KBM-7 (cell line): ENCODE results near the gene RCC1.
"Not testable (repeated sequence)": the region's sequence is repeated elsewhere in the genome, so short reads cannot be mapped to it uniquely, and the experiment has no call there.

ENCODE experiments used
- DNase-seq: peaks from one replicate; pipeline ENCODE4 v3.0.0-alpha.2; 2015
- in situ Hi-C: fragments of 300-500 bp; cut with MboI; formaldehyde crosslinking; loops from 2 replicates; pipeline ENCODE4 v1.14.3; 2020; ENCODE audit warnings: low sequenced_read_pairs, low pct_unique_long_range_greater_than_20kb, mixed read lengths

RCC1 gene

DNA sequence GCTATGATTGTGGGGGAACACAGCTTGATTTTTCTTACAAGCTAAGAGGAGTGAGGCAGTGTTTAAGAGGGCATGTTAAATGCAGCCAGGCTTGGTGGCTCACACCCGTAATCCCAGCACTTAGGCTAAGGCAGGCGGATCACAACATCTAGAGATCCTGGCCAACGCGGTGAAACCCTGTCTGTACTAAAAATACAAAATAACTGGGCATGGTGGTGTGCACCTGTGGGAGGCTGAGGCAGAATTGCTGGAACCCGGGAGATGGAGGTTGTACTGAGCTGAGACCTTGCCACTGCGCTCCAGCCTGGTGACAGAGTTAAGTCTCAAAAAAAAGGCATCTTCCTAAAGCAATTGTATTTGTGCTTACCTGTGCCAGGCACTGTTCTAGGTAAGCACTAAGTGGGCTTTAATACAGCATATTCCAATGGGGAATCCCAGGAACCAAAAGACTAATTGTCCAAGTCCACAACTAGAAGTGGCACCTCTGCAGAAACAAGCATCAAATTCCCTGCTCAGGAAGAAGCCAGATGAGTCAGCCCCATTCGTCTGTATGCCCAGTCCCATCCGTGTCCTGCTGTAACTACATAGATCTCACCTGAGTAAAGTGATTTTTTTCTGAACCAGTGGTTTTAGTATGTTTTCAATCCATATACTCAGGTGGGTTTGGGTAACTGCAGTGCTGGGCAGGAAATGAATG lies 4.6 kb downstream of the RCC1 start:
- DNase-seq = no peak
- in situ Hi-C loops = no loop called here

- DNase-seq = peak; percentile 78
- in situ Hi-C loops = no loop called here
These were observed 5.2 kb downstream of the RCC1 start for GRCh38 chr1:28510970-28511440.

DNA sequence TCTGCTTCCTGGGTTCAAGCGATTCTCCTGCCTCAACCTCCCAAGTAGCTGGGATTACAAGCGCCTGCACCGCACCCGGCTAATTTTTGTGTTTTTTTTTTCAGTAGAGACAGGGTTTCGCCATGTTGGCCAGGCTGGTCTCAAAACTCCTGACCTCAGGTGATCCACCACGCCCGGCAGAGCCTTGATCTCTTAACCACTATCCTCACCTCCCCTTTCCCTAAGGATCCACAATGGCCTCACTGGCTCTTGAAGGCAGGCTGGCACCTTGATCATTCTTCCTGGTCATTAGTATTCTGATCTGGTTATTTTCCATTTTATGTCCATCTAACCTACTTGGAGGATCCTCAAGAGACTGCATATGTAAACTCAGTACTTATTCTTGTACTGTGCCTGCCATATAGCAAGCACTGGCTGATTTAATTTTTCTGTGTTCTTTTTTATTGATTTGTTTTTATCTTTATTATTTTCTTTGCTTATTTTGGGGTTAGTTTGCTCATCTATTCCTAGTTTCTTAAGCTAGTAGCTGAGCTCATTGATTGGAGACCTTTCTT lies 6.3 kb downstream of the RCC1 start:
- peak; percentile 60 for DNase-seq
- in situ Hi-C loops = no loop called here

- peak; percentile 49 for DNase-seq
- in situ Hi-C loops = not testable (repeated sequence)
These were observed 8.6 kb downstream of the RCC1 start for GRCh38 chr1:28514445-28514933.

GRCh38 chr1:28516518-28516956 lies 10.7 kb downstream of the RCC1 start:
- peak; percentile 43 for DNase-seq
- in situ Hi-C loops = no loop called here

DNA sequence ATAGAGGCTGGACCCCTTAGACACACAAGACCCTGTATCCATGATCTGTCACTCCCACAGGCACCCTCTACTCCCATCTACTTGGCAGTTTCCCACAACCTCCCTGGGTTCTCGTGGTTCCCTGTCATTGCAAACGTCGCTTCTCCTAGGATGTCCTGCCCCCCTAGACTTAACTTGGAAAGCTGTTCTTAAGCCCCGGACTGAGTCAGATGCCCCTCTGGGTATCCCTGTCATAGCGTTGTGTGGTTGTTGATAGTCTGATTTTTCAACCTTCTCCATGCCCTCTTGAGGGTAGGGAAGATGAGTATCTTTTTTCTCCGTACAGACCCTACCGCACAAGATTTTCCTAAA lies 11.8 kb downstream of the RCC1 start:
- in situ Hi-C loops = no loop called here
- DNase-seq = no peak

- in situ Hi-C loops = no loop called here
- peak; percentile 92 for DNase-seq
These were observed 12.3 kb downstream of the RCC1 start for GRCh38 chr1:28518000-28518744.

DNA sequence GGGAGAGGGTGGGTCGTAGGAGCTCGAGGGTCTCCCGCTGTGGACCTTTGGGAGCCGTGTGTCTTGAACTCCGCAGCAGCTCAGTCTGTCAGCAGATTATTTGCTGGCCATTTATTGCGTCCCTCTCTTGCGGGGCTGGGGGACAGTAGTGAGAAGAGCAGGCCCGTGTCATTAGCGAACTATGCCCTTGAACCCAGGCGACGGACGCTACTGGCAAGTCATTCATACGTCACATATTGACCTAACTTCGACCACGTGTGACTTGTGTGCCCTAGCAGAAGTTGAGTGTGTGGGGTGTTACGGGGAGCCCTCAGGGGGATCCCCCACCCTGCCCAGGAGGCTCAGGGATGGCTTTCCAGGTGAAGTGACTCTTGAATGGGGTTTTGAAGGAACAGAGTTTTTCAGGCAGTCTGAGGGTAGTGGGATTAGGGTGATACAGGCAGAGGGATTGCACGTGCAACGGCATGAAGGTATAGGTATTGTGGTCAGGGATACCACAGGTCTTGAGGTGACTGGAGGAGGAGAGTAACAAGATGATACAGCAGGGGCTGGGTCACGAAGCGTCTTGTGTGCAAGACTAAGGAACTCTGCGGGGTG lies 13.0 kb downstream of the RCC1 start:
- in situ Hi-C loops = no loop called here
- DNase-seq = peak; percentile 61

DNA sequence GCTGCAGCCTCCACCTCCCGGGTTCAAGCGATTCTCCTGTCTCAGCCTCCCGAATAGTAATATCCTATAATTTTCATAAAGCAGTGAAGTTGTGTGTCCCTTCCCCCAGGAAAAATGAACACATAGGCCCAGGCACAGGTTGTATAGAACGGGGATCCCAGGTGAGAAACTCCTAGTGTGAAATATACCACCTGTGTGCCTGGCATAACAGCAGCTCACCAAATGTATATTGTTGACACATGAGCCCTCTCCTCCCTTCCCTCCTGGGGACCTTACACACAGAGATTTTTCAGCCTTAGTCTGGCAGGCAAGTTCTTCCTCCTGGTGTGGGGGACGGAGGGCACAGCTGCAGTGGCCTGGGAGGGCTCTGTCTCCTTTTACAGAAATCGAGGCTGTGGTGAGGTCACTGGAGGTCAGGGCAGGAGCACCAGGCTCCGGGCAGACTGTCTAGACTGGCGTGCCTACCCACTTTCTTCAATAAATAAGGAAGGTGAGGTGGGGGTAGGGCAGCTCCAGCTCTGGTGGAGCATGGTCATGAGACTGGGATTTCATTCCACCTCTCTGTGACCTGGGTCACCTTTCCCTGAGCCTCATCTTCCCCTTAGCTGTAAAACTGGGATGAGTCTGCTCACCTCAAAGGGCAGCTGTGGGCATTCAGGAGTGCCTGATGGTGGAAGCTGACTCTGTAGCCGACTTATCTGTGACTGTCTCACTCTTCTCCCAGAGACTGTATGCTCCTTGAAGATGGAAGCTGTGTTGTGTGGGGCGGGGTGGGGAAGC lies 14.3 kb downstream of the RCC1 start:
- DNase-seq = peak; percentile 32
- in situ Hi-C loops = no loop called here

GRCh38 chr1:28520796-28521195 lies 15.0 kb downstream of the RCC1 start:
- in situ Hi-C loops, DNase-seq: not testable (repeated sequence)

DNA sequence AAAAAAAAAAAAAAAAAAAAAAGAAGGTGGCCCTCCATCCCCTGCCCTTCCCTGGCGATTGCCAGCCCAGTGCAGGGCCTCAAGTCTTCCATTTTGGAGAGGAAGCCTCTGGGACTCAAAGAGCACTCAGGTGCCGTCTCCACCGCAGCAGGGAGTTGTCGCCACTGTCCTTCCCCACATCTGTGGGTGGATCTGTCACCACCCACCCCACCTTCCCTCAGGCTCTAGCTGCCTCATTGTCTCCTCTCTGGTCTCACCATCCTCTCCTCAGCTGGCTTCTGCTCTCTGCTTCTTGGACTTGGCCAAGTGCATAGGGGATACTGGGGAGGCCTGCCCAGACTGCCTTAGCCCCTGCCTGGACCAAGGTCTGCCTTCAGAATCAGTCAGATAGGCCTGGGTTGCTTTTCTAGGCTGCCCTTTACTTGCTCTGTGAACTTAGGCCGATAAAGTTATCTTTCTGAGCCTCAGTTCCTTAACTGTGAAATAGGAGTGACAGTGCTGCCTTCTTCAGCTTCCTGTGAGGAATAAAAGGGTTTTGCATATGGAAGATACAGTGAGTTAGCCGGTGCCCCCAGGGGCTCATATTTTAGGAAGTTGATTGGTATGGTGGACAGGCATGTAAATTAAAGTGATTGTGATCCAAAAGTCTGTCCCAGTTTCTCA lies 15.8 kb downstream of the RCC1 start:
- DNase-seq = no peak
- in situ Hi-C loops = no loop called here

DNA sequence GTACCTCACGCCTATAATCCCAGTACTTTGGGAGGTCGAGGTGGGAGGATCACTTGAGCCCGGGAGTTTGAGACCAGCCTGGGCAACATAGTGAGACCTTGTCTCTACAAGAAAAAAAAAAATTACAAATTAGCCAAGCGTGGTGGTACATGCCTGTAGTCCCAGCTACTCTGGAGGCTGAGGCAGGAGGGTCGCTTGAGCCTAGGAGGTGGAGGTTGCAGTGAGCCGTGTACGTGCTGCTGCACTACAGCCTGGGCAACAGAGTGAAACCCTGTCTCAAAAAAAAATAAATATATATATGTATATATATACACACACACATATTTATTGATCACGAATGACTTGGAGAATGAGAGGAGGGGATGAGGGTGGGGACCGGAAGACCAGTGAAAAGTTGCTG lies 16.7 kb downstream of the RCC1 start:
- DNase-seq, in situ Hi-C loops: not testable (repeated sequence)

DNA sequence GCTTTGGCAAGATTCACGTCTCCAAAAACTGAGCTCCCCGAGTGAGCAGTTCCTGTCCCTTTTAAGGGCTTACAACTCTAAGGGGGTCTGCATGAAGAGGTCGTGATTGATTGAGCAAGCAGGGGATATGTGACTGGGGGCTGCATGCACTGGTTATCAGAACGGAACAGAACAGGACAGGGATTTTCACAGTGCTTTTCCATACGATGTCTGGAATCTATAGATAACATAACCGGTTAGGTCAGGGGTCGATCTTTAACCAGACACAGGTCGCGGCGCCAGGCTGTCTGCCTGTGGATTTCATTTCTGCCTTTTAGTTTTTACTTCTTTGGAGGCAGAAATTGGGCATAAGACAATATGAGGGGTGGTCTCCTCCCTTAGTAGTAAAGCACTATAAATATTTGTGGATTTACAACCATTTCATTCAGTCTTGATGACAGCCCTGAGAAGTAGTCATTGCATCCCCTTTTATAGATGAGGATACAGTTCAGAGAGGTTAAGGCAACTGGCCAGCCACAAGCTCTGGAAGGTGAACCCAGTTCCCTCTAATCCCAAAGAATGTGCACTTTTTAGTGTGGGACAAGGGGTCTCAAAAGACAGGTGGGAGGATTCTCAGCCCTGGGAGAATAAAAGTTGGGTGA lies 19.3 kb downstream of the RCC1 start:
- in situ Hi-C loops, DNase-seq: not testable (repeated sequence)

DNA sequence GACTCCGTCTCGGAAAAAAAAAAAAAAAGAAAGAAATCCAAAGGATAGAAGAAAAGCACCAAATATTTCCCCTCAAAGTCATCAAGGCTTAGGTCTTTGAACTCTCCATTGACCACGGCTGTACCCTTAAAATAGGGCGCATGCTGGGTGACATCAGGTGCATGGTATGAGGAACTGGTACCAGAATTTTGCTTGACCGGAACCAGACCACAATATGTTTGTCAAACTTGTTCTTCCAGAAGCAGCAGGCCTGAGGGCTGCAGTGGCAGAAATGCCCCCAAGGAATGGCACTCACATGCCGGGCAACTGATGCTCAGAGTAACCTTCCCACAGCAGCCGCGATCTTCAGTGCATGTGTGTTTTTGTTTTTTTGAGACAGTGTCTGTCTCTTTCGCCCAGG lies 21.0 kb downstream of the RCC1 start:
- DNase-seq = no peak
- in situ Hi-C loops = no loop called here

GRCh38 chr1:28530456-28530855 lies 24.6 kb downstream of the RCC1 start:
- in situ Hi-C loops = no loop called here
- DNase-seq = no peak

DNA sequence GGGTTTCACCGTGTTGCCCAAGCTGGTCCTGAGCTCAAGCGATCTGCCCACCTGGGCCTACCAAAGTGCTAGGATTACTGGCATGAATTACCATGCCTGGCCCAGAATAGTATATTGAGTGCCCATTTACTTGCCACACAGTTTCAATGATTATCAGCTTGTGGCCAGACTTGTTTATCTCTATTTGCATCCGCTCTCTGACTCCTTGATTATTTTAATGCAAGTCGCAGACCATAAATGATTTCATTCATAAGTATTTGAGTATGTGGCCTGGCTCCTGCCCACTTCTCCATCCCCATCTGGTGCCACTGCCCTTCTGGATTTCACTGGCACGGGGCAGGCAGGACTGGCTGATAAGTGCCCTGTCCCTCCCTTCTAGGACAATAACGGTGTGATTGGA lies 28.8 kb downstream of the RCC1 start:
- DNase-seq = no peak
- in situ Hi-C loops = no loop called here

DNA sequence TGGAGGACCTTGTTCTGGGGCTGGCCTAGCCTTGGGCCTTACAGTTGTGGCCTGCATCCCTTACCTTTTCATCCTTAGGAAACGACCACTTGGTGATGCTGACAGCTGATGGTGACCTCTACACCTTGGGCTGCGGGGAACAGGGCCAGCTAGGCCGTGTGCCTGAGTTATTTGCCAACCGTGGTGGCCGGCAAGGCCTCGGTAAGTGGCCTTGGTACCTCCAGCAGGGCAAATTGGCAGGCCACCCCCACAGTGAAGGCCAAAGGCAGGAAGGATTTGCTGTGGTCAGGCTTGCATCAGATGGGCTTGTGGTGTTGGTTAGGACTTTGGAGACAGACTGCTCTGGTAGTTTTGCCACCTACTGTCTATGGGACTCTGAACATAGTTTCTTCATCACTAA lies 29.3 kb downstream of the RCC1 start:
- in situ Hi-C loops = no loop called here
- no peak for DNase-seq
